Measurements from ENCODE around the gene SMIM41. TPM values are rescaled to one million over a fixed set of nuclear protein-coding genes. Genes with fewer than 3 reads are reported as not detected.
"Not testable (repeated sequence)": the region's sequence is repeated elsewhere in the genome, so short reads cannot be mapped to it uniquely, and the experiment has no call there.

SMIM41 gene
- total RNA-seq, 1 donor = under 0.01 TPM

- no peaks in the 10 kb centered on the region for H3K79me2 ChIP-seq (ENCODE audit: insufficient read depth, low read length)
These were observed 17.7 kb downstream of the SMIM41 start for GRCh38 chr12:52097045-52097666.

GRCh38 chr12:52104431-52105089 is 25.1 kb downstream of the SMIM41 start:
- H3K9me3 ChIP-seq (ENCODE audit: low read depth, low read length); H3K27me3 ChIP-seq (ENCODE audit: insufficient read depth, low read length); H2AFZ ChIP-seq (ENCODE audit: low read length); H4K20me1 ChIP-seq (ENCODE audit: insufficient read depth, low read length); H3K79me2 ChIP-seq (ENCODE audit: insufficient read depth, low read length); H3K36me3 ChIP-seq (ENCODE audit: insufficient read depth, low read length); H3K4me1 ChIP-seq (ENCODE audit: insufficient read depth, low read length); H3K27ac ChIP-seq (ENCODE audit: low read depth, low read length); H3K4me3 ChIP-seq (ENCODE audit: insufficient read depth, low read length); H3K4me2 ChIP-seq (ENCODE audit: insufficient read depth, low read length); DNase-seq (ENCODE audit: insufficient read length, low spot score, missing footprints): not testable (repeated sequence)

More at GRCh38 chr12:52097045-52097666, 17.7 kb downstream of the SMIM41 start:
- peaks cover 12% of the 10 kb centered on the region for H3K27me3 ChIP-seq (ENCODE audit: insufficient read depth, low read length)
- no peaks in the 10 kb centered on the region for H3K9me3 ChIP-seq (ENCODE audit: low read depth, low read length)
- no peak overlapping the region for H3K4me2 ChIP-seq (ENCODE audit: insufficient read depth, low read length)
- TF ChIP-seq, protein P1, sequence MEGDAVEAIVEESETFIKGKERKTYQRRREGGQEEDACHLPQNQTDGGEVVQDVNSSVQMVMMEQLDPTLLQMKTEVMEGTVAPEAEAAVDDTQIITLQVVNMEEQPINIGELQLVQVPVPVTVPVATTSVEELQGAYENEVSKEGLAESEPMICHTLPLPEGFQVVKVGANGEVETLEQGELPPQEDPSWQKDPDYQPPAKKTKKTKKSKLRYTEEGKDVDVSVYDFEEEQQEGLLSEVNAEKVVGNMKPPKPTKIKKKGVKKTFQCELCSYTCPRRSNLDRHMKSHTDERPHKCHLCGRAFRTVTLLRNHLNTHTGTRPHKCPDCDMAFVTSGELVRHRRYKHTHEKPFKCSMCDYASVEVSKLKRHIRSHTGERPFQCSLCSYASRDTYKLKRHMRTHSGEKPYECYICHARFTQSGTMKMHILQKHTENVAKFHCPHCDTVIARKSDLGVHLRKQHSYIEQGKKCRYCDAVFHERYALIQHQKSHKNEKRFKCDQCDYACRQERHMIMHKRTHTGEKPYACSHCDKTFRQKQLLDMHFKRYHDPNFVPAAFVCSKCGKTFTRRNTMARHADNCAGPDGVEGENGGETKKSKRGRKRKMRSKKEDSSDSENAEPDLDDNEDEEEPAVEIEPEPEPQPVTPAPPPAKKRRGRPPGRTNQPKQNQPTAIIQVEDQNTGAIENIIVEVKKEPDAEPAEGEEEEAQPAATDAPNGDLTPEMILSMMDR (IDR thresholded peaks at IDR 0.05; ENCODE audit: extremely low read depth, low read depth, low read length) = no peak
- no peaks in the 10 kb centered on the region for H3K36me3 ChIP-seq (ENCODE audit: insufficient read depth, low read length)
- H3K27ac ChIP-seq (ENCODE audit: low read depth, low read length) = no peak overlapping the region
- no peaks in the 10 kb centered on the region for H4K20me1 ChIP-seq (ENCODE audit: insufficient read depth, low read length)
- no peaks in the 10 kb centered on the region for H3K4me1 ChIP-seq (ENCODE audit: insufficient read depth, low read length)
- no peak for DNase-seq (ENCODE audit: insufficient read length, low spot score, missing footprints)
- H3K4me3 ChIP-seq (ENCODE audit: insufficient read depth, low read length) = no peak overlapping the region
- no peak overlapping the region for H2AFZ ChIP-seq (ENCODE audit: low read length)

DNA sequence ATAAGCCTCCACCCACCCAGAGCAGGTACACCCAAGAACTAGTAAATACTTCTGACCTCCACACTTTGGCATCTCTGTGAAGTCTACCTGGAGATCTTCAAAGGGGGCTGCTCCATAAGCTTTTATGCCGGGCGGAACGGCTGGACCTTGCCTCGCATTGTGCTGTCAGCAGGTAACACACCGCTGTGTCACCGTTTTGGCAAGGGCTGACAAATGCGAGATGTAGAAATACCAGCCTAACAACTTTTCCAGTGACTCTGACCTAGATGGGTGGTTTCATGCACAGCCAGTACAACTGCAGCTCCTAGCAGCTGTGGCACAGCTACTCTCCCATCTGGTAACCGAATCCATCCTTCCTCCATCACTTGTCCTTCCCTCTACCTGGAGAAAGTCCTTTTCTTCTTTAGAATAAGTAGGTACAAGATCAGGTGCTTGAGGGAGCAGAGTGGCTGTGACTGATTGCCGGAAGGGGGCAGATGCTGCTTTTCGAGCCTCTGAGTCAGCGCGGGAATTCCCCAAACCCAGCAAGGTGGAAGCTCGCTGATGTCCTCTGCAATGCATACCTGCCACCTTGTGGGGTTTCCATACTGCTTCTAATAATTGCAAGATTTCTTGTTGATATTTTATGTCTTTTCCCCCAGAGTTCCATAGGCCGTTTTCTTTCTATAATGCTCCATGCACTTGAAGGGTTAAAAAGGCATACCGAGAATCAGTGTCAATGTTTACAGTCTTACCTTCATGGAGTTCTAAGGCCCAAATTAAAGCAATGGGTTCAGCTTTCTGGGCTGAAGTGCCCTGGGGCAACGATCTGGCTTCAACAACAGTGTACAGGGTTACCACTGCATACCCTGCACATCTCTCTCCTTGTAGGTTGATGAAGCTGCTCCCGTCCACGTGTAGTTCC is 37.0 kb downstream of the SMIM41 start:
- H4K20me1 ChIP-seq (ENCODE audit: insufficient read depth, low read length); H2AFZ ChIP-seq (ENCODE audit: low read length); H3K4me2 ChIP-seq (ENCODE audit: insufficient read depth, low read length); H3K4me3 ChIP-seq (ENCODE audit: insufficient read depth, low read length); DNase-seq (ENCODE audit: insufficient read length, low spot score, missing footprints); H3K36me3 ChIP-seq (ENCODE audit: insufficient read depth, low read length); H3K4me1 ChIP-seq (ENCODE audit: insufficient read depth, low read length); H3K79me2 ChIP-seq (ENCODE audit: insufficient read depth, low read length); H3K9me3 ChIP-seq (ENCODE audit: low read depth, low read length); H3K27ac ChIP-seq (ENCODE audit: low read depth, low read length): not testable (repeated sequence)
- peaks cover 17% of the 10 kb centered on the region for H3K27me3 ChIP-seq (ENCODE audit: insufficient read depth, low read length)

DNA sequence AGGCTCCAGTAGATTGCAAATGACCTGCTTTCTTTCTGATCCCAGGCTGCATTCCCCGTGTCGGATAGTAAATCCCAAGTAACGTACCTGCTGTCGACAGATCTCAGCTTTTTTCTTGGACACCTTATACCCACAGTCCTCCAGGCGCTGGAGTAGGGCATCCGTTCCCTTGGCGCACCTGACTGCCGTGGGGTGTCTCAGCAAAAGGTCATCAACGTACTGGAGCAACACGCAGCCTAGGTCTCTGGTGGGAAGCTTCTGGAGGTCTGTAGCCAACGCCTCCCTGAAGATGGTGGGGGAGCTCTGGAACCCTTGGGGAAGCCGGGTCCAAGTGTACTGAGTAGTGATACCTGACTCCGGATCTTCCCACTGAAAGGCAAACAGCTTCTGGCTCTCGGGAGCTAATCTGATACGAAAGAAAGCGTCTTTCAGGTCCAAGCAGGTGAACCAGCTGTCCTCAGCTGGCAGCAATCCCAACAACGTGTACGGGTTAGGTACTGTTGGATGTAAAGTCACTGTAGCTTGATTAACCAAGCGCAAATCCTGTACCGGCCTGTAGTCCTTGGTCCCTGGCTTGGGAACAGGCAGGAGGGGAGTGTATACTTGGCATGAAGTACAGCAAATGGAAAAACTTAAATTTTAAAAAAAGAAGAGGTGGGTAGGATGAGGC is 38.4 kb downstream of the SMIM41 start:
- not testable (repeated sequence) for H3K27ac ChIP-seq (ENCODE audit: low read depth, low read length); H2AFZ ChIP-seq (ENCODE audit: low read length); H3K4me1 ChIP-seq (ENCODE audit: insufficient read depth, low read length); H3K4me2 ChIP-seq (ENCODE audit: insufficient read depth, low read length); H3K79me2 ChIP-seq (ENCODE audit: insufficient read depth, low read length); H3K36me3 ChIP-seq (ENCODE audit: insufficient read depth, low read length); DNase-seq (ENCODE audit: insufficient read length, low spot score, missing footprints); H4K20me1 ChIP-seq (ENCODE audit: insufficient read depth, low read length); H3K9me3 ChIP-seq (ENCODE audit: low read depth, low read length); H3K4me3 ChIP-seq (ENCODE audit: insufficient read depth, low read length)
- peaks cover 17% of the 10 kb centered on the region for H3K27me3 ChIP-seq (ENCODE audit: insufficient read depth, low read length)

Measured in osteoblast (primary cell).